Mesothelial cell of epicardium (in vitro differentiated cells): ENCODE results near the gene IRF7. TPM values are rescaled to one million over a fixed set of nuclear protein-coding genes. Genes with fewer than 3 reads are reported as not detected.

ENCODE experiments used
- DNase-seq, 2 experiments: peaks; one replicate each; pipeline ENCODE4 v3.0.0; 2021; ENCODE audit warnings: low spot score in 2 of 2; ENCODE audit not compliant: unreplicated experiment in 2 of 2
- H3K27ac Mint-ChIP-seq: 2 replicates; pipeline ENCODE4 v1.8.0; 2021; ENCODE audit warnings: mixed read lengths
- H3K27me3 Mint-ChIP-seq: 2 replicates; pipeline ENCODE4 v1.8.0; 2021; ENCODE audit warnings: low read depth, mixed read lengths
- H3K36me3 Mint-ChIP-seq: 2 replicates; pipeline ENCODE4 v1.8.0; 2021; ENCODE audit warnings: mixed read lengths
- H3K4me1 Mint-ChIP-seq: 2 replicates; pipeline ENCODE4 v1.8.0; 2021; ENCODE audit warnings: mixed read lengths
- H3K4me3 Mint-ChIP-seq: 2 replicates; pipeline ENCODE4 v1.8.0; 2021; ENCODE audit warnings: mild to moderate bottlenecking, moderate library complexity, mixed read lengths
- H3K9me3 Mint-ChIP-seq: 2 replicates; pipeline ENCODE4 v1.8.0; 2021; ENCODE audit warnings: mixed read lengths
- total RNA-seq: library from RNA; stranded (reverse); gene quantifications from 3 replicates; pipeline ENCODE4 v1.2.1, GENCODE V29; 2021
- TF ChIP-seq, protein P1 (sequence below): fragments of 200-600 bp; sonication (generic); IDR thresholded peaks from one replicate; pipeline ENCODE4 v1.5.0; 2021; ENCODE audit warnings: antibody characterized with exemption; ENCODE audit not compliant: unreplicated experiment

IRF7 gene
- total RNA-seq, 1 donor from 2014 or later = 21.9 TPM

DNA sequence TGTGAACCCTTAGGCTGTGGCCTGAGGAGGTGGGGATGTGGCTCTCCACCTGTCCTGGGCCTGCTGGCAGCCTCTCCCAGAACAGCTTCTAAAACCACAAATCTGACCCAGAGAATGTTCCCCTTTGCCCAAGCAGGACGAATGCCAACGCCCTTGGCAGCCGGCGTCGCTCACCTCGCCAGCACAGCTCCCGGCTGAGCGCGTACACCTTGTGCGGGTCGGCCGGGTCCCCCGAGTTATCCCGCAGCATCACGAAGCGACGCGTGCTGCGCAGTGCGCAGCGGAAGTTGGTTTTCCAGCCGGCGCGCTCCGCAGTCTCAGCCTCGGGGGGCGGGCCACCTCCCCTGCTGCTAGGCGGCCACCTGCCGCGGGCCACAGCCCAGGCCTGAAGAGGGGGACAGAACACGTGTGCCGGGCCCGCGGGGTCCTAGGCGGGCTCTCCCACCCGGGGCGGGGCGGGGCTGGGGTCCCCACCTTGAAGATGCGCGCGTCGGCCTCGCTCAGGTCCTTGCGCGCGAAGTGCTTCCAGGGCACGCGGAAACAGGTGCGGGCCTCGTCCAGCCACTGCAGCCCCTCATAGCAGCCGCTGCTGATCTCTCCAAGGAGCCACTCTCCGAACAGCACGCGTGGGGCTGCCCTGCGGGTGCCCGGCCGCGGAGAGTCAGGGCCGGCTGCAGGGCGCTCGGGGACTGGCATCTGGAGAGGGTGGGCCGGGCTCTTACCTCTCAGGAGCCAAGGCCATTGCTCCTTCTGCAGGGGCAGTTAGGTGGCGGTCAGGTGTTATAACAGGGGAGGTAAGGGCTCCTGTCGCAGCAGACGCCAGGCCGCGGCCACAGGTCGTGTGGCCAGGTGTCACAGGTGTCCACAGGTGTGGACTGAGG is 887 bp downstream of the IRF7 start:
- H3K27ac Mint-ChIP-seq = peak overlapping the region; percentile 95
- H3K36me3 Mint-ChIP-seq = peaks cover 8% of the 10 kb centered on the region
- H3K9me3 Mint-ChIP-seq = no peaks in the 10 kb centered on the region
- no peaks in the 10 kb centered on the region for H3K27me3 Mint-ChIP-seq
- DNase-seq = no peak
- TF ChIP-seq, protein P1, sequence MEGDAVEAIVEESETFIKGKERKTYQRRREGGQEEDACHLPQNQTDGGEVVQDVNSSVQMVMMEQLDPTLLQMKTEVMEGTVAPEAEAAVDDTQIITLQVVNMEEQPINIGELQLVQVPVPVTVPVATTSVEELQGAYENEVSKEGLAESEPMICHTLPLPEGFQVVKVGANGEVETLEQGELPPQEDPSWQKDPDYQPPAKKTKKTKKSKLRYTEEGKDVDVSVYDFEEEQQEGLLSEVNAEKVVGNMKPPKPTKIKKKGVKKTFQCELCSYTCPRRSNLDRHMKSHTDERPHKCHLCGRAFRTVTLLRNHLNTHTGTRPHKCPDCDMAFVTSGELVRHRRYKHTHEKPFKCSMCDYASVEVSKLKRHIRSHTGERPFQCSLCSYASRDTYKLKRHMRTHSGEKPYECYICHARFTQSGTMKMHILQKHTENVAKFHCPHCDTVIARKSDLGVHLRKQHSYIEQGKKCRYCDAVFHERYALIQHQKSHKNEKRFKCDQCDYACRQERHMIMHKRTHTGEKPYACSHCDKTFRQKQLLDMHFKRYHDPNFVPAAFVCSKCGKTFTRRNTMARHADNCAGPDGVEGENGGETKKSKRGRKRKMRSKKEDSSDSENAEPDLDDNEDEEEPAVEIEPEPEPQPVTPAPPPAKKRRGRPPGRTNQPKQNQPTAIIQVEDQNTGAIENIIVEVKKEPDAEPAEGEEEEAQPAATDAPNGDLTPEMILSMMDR = no peak
- H3K4me3 Mint-ChIP-seq = peak overlapping the region; percentile 77
- peaks cover 12% of the 10 kb centered on the region for H3K4me1 Mint-ChIP-seq

DNA sequence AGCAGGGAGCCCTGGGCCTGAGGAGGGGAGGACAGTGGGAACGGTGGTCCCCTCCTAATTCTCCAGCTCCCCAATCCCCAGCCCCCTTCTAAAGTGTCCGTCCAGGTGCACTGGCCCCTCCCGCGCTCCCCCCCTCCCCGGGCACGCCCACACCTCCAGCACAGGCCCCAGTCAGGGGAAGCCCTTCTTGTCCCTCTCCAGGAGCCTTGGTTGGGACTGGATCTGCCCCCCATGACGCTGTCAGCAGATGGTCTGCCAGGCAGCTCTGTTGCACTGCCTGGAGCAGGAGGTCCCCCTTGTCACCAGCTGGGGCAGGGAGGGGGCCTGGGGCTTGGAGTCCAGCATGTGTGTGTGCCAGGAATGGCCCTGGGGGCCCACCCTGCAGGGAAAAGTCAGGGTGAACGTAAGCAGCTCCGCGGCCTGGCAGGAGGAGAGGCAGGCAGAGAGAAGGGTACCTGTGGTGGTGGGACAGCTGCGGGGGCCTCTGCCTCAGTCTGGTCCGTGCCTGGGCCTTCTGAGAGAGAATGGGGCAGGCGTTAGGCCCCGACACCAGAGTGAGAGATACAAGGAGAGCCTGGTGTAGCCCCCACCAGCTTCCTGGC is 1.6 kb downstream of the IRF7 start:
- no peak for DNase-seq
- Mint-ChIP-seq H3K27ac (peak overlapping the region; percentile 82), H3K9me3 (no peaks in the 10 kb centered on the region), H3K4me3 (peak overlapping the region; percentile 57), H3K36me3 (peaks cover 8% of the 10 kb centered on the region), H3K4me1 (peaks cover 12% of the 10 kb centered on the region), H3K27me3 (no peaks in the 10 kb centered on the region)
- TF ChIP-seq, protein P1 = no peak

DNA sequence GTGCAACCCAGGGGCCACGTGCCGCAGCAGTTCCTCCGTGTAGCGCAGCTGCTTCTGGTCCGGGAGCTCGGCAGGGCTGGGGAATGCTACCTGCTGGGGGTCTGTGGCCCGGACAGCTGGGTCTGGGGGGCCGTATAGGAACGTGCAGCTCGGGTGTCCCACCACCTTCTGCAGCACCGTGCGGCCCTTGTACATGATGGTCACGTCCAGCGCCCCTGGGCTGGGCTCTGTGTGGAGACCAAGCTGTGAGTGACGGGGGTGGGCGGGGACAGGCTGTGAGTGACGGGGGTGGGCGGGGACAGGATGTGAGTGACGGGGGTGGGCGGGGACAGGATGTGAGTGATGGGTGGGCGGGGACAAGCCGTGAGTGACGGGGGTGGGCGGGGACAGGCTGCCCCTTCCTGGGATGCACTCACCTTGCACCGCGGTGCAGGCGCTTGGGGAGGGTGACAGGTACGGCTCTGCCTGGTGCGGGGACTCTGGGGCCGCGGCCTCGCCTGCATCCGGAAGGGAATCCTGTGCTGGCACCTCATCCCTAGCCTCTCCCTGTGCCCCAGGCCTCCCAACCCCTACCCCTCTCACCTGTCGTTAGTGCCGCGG is 2.3 kb downstream of the IRF7 start:
- H3K27ac Mint-ChIP-seq = no peak overlapping the region
- H3K27me3 Mint-ChIP-seq = no peaks in the 10 kb centered on the region
- H3K36me3 Mint-ChIP-seq = peaks cover 9% of the 10 kb centered on the region
- TF ChIP-seq, protein P1 = no peak
- no peaks in the 10 kb centered on the region for H3K9me3 Mint-ChIP-seq
- no peak overlapping the region for H3K4me3 Mint-ChIP-seq
- no peak for DNase-seq
- peaks cover 12% of the 10 kb centered on the region for H3K4me1 Mint-ChIP-seq

DNA sequence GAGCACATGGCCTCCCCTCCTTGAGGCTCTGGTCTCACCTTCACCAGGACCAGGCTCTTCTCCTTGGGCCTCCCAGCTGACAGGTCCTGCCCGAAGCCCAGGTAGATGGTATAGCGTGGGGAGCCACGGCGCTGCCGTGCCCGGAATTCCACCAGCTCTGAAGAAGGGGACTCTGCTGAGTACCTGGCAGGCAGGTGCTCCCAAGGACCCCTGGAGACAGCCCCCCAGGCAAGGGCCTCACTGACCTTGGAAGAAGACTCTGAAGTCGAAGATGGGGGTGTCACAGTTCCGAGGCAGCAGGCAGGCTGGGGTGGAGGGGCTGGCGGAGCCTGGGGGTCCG is 2.8 kb downstream of the IRF7 start:
- Mint-ChIP-seq H3K9me3 (no peaks in the 10 kb centered on the region), H3K36me3 (peaks cover 12% of the 10 kb centered on the region), H3K27me3 (no peaks in the 10 kb centered on the region), H3K4me3 (no peak overlapping the region), H3K4me1 (peaks cover 12% of the 10 kb centered on the region), H3K27ac (no peak overlapping the region)
- TF ChIP-seq, protein P1 = no peak
- DNase-seq = no peak

DNA sequence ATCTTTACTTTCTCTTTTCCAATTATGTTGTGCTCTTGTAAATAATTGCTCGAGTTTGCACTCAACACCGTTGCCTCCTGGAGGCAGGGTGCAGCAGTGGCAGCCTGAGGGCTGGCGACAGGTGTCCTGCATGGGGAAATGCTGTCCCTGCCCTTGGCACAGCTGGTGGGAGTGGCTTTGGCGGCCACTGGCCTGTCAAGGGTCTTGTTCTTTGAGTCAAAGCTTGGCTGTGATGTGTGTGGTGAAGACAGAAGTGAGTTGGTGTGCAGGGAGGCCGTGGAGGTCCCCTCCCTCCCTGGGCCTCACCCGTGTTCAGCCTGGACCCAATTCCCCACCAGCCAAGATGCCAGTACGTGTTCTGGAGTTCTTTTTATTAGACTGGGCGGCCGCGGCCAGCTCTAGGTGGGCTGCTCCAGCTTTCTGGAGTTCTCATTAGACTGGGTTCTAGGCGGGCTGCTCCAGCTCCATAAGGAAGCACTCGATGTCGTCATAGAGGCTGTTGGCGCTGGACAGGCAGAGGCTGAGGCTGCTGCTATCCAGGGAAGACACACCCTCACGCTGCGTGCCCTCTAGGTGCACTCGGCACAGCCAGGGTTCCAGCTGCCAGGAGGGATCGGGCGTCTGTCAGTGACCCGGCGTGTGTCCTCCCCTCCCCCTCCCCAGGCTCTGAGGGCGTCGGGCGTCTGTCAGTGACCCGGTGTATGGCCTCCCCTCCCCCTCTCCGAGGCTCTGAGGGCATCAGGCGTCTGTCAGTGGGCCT is 3.4 kb downstream of the IRF7 start:
- no peak overlapping the region for H3K4me3 Mint-ChIP-seq
- DNase-seq = no peak
- H3K27ac Mint-ChIP-seq = peak overlapping the region; percentile 77
- H3K36me3 Mint-ChIP-seq = peaks cover 12% of the 10 kb centered on the region
- H3K27me3 Mint-ChIP-seq = no peaks in the 10 kb centered on the region
- no peaks in the 10 kb centered on the region for H3K9me3 Mint-ChIP-seq
- peaks cover 12% of the 10 kb centered on the region for H3K4me1 Mint-ChIP-seq
- TF ChIP-seq, protein P1 = peak; percentile 18
